Progenitor cell of endocrine pancreas (in vitro differentiated cells): Measurements from ENCODE around the gene CIC. TPM values are rescaled to one million over a fixed set of nuclear protein-coding genes. Genes with fewer than 3 reads are reported as not detected.
A peak's percentile ranks its signal among the peaks of the same experiment; 100 is the strongest.

Experiments used
- DNase-seq: peaks from one replicate; pipeline ENCODE4 v3.0.0; 2021; ENCODE audit warnings: low spot score; ENCODE audit not compliant: unreplicated experiment
- H3K27ac Mint-ChIP-seq: 2 replicates; pipeline ENCODE4 v1.8.0; 2021; ENCODE audit warnings: mild to moderate bottlenecking, moderate library complexity, mixed read lengths
- H3K27me3 Mint-ChIP-seq: 2 replicates; pipeline ENCODE4 v1.8.0; 2021; ENCODE audit warnings: mixed read lengths
- H3K36me3 Mint-ChIP-seq: 2 replicates; pipeline ENCODE4 v1.8.0; 2022; ENCODE audit warnings: mixed read lengths; ENCODE audit not compliant: insufficient read depth
- H3K4me1 Mint-ChIP-seq: 2 replicates; pipeline ENCODE4 v1.8.0; 2021; ENCODE audit warnings: low read depth, mixed read lengths
- H3K4me3 Mint-ChIP-seq: 2 replicates; pipeline ENCODE4 v1.8.0; 2021; ENCODE audit warnings: low read depth, mild to moderate bottlenecking, moderate library complexity, mixed read lengths
- H3K9me3 Mint-ChIP-seq: 2 replicates; pipeline ENCODE4 v1.8.0; 2021; ENCODE audit warnings: low read depth, mixed read lengths
- CTCF ChIP-seq: fragments of 200-600 bp; sonication (generic); IDR thresholded peaks from one replicate; pipeline ENCODE4 v1.5.0; 2021; ENCODE audit warnings: antibody characterized with exemption, mild to moderate bottlenecking; ENCODE audit not compliant: unreplicated experiment
- total RNA-seq: library from RNA; stranded (reverse); gene quantifications from 2 replicates; pipeline ENCODE4 v1.2.1, GENCODE V29; 2021

Gene CIC
- total RNA-seq, 1 donor from 2014 or later, result 86.0 TPM

- Mint-ChIP-seq H3K27ac (no peak overlapping the region), H3K4me1 (peaks cover 6% of the 10 kb centered on the region), H3K27me3 (no peaks in the 10 kb centered on the region), H3K4me3 (no peak overlapping the region), H3K36me3 (peaks cover 12% of the 10 kb centered on the region), H3K9me3 (no peaks in the 10 kb centered on the region)
- peak; percentile 65 for TF ChIP-seq CTCF
- DNase-seq, result peak; percentile 50
These were observed 21.7 kb downstream of the CIC start for GRCh38 chr19:42290523-42291434.

- H3K36me3 Mint-ChIP-seq, result peaks cover 14% of the 10 kb centered on the region
- no peak for DNase-seq
- no peak overlapping the region for H3K4me3 Mint-ChIP-seq
- H3K9me3 Mint-ChIP-seq, result no peaks in the 10 kb centered on the region
- no peaks in the 10 kb centered on the region for H3K4me1 Mint-ChIP-seq
- H3K27ac Mint-ChIP-seq, result peak overlapping the region; percentile 42
- no peak for TF ChIP-seq CTCF
- no peaks in the 10 kb centered on the region for H3K27me3 Mint-ChIP-seq
These were observed 22.4 kb downstream of the CIC start for GRCh38 chr19:42291435-42291810.

- no peak for TF ChIP-seq CTCF
- no peak for DNase-seq
- Mint-ChIP-seq H3K4me1 (no peaks in the 10 kb centered on the region), H3K36me3 (peaks cover 16% of the 10 kb centered on the region), H3K4me3 (no peak overlapping the region), H3K27me3 (no peaks in the 10 kb centered on the region), H3K27ac (peak overlapping the region; percentile 42), H3K9me3 (no peaks in the 10 kb centered on the region)
These were observed 23.2 kb downstream of the CIC start for GRCh38 chr19:42292042-42292960.

- Mint-ChIP-seq H3K4me1 (no peaks in the 10 kb centered on the region), H3K9me3 (no peaks in the 10 kb centered on the region), H3K4me3 (no peak overlapping the region), H3K27me3 (no peaks in the 10 kb centered on the region), H3K27ac (peak overlapping the region; percentile 93), H3K36me3 (peaks cover 16% of the 10 kb centered on the region)
- TF ChIP-seq CTCF, result no peak
- DNase-seq, result no peak
These were observed 23.9 kb downstream of the CIC start for GRCh38 chr19:42292963-42293362.

- no peak for DNase-seq
- peak; percentile 32 for TF ChIP-seq CTCF
- H3K36me3 Mint-ChIP-seq, result peaks cover 15% of the 10 kb centered on the region
- no peaks in the 10 kb centered on the region for H3K27me3 Mint-ChIP-seq
- no peak overlapping the region for H3K4me3 Mint-ChIP-seq
- H3K27ac Mint-ChIP-seq, result peak overlapping the region; percentile 93
- no peaks in the 10 kb centered on the region for H3K9me3 Mint-ChIP-seq
- no peaks in the 10 kb centered on the region for H3K4me1 Mint-ChIP-seq
These were observed 24.5 kb downstream of the CIC start for GRCh38 chr19:42293540-42293939.
